Measurements from ENCODE around the gene RBMS3.

The RBMS3 gene

GRCh38 chr3:29277249-29277648 lies 3.6 kb upstream of the RBMS3 start:
- DNase-seq (ENCODE audit: low read depth) = no peak

GRCh38 chr3:29279286-29279685 lies 1.6 kb upstream of the RBMS3 start:
- no peak for DNase-seq (ENCODE audit: low read depth)

GRCh38 chr3:29279806-29280205 lies 1.1 kb upstream of the RBMS3 start:
- DNase-seq (ENCODE audit: low read depth) = no peak

GRCh38 chr3:29281094-29281343 lies 148 bp downstream of the RBMS3 start:
- DNase-seq (ENCODE audit: low read depth) = no peak

- DNase-seq (ENCODE audit: low read depth) = no peak
These were observed 722 bp downstream of the RBMS3 start for GRCh38 chr3:29281344-29282241.

- no peak for DNase-seq (ENCODE audit: low read depth)
These were observed 1.8 kb downstream of the RBMS3 start for GRCh38 chr3:29282427-29283230.

- no peak for DNase-seq (ENCODE audit: low read depth)
These were observed 2.6 kb downstream of the RBMS3 start for GRCh38 chr3:29283231-29284119.

- DNase-seq (ENCODE audit: low read depth) = no peak
These were observed 3.6 kb downstream of the RBMS3 start for GRCh38 chr3:29284497-29284896.

GRCh38 chr3:29285471-29286071 lies 4.7 kb downstream of the RBMS3 start:
- DNase-seq (ENCODE audit: low read depth) = no peak

GRCh38 chr3:29286478-29287240 lies 5.8 kb downstream of the RBMS3 start:
- no peak for DNase-seq (ENCODE audit: low read depth)

- DNase-seq (ENCODE audit: low read depth) = no peak
These were observed 9.7 kb downstream of the RBMS3 start for GRCh38 chr3:29290596-29290995.

GRCh38 chr3:29291260-29291981 lies 10.6 kb downstream of the RBMS3 start:
- no peak for DNase-seq (ENCODE audit: low read depth)

- DNase-seq (ENCODE audit: low read depth) = no peak
These were observed 11.1 kb downstream of the RBMS3 start for GRCh38 chr3:29291982-29292363.

- DNase-seq (ENCODE audit: low read depth) = no peak
These were observed 12.6 kb downstream of the RBMS3 start for GRCh38 chr3:29293421-29293820.

GRCh38 chr3:29297998-29298397 lies 17.1 kb downstream of the RBMS3 start:
- no peak for DNase-seq (ENCODE audit: low read depth)

GRCh38 chr3:29301332-29302019 lies 20.6 kb downstream of the RBMS3 start:
- DNase-seq (ENCODE audit: low read depth) = no peak

- no peak for DNase-seq (ENCODE audit: low read depth)
These were observed 21.7 kb downstream of the RBMS3 start for GRCh38 chr3:29302619-29303018.

- no peak for DNase-seq (ENCODE audit: low read depth)
These were observed 26.4 kb downstream of the RBMS3 start for GRCh38 chr3:29307295-29307694.

- DNase-seq (ENCODE audit: low read depth) = no peak
These were observed 30.0 kb downstream of the RBMS3 start for GRCh38 chr3:29310865-29311264.

- DNase-seq (ENCODE audit: low read depth) = no peak
These were observed 30.9 kb downstream of the RBMS3 start for GRCh38 chr3:29311795-29312194.

All from stimulated activated CD4-positive, alpha-beta T cell treated with anti-CD3 and anti-CD28 coated beads, Interleukin-2, amount 100 ng/mL, for 4 hours (primary cell).